DND-41 (cell line): Measurements from ENCODE around the gene CCDC40.

Source experiments
- ATAC-seq: fragments of 200-7000 bp; cut with Tn5 transposase; 3 replicates; pipeline ENCODE4 v1.9.1; 2021; ENCODE audit warnings: low read depth; ENCODE audit not compliant: insufficient read depth
- DNase-seq: peaks from one replicate; pipeline ENCODE4 v3.0.0-alpha.2; 2020
- H2AFZ ChIP-seq: 2 replicates; pipeline ENCODE4 v1.6.0; 2012; ENCODE audit warnings: low read depth, low read length
- H3K27ac ChIP-seq: 2 replicates; pipeline ENCODE4 v1.5.1; 2012; ENCODE audit warnings: low read length, inconsistent platforms
- H3K27me3 ChIP-seq: fragments of 200-600 bp; sonication (generic); 2 replicates; pipeline ENCODE4 v1.6.0; 2012; ENCODE audit warnings: low read length, mild to moderate bottlenecking, inconsistent platforms; ENCODE audit not compliant: insufficient read depth, poor library complexity
- H3K36me3 ChIP-seq: 2 replicates; pipeline ENCODE4 v1.5.1; 2012; ENCODE audit warnings: low read length, inconsistent platforms; ENCODE audit not compliant: insufficient read depth
- H3K4me1 ChIP-seq: 2 replicates; pipeline ENCODE4 v1.5.1; 2012; ENCODE audit warnings: mild to moderate bottlenecking, low read length; ENCODE audit not compliant: insufficient read depth
- H3K4me2 ChIP-seq: 2 replicates; pipeline ENCODE4 v1.6.0; 2012; ENCODE audit warnings: mild to moderate bottlenecking, moderate library complexity, low read length, inconsistent platforms; ENCODE audit not compliant: insufficient read depth
- H3K4me3 ChIP-seq, 2 experiments: fragments of 200-600 bp in 1 of 2; shearing (Covaris generic) in 1 of 2; 2 replicates each; pipeline ENCODE4 v1.5.1; 2012 to 2016; ENCODE audit warnings: inconsistent platforms in 2 of 2, low read length in 2 of 2, mild to moderate bottlenecking in 2 of 2, low read depth in 1 of 2, moderate library complexity in 1 of 2
- H3K79me2 ChIP-seq: 2 replicates; pipeline ENCODE4 v1.6.0; 2012; ENCODE audit warnings: low read length, inconsistent platforms; ENCODE audit not compliant: insufficient read depth
- H3K9ac ChIP-seq: 2 replicates; pipeline ENCODE4 v1.6.0; 2012; ENCODE audit warnings: low read depth, mild to moderate bottlenecking, inconsistent platforms, low read length, moderate library complexity
- H3K9me3 ChIP-seq: 2 replicates; pipeline ENCODE4 v1.5.1; 2012; ENCODE audit warnings: low read length, moderate library complexity, mild to moderate bottlenecking, inconsistent platforms; ENCODE audit not compliant: insufficient read depth, severe bottlenecking
- H4K20me1 ChIP-seq: 2 replicates; pipeline ENCODE4 v1.6.0; 2012; ENCODE audit warnings: low read length; ENCODE audit not compliant: insufficient read depth
- CTCF ChIP-seq: IDR thresholded peaks from 2 replicates; pipeline ENCODE4 v1.5.1; 2012; ENCODE audit warnings: borderline replicate concordance, low read length, moderate library complexity, mild to moderate bottlenecking; ENCODE audit not compliant: poor library complexity, severe bottlenecking; ENCODE audit errors: extremely low read depth
- EZH2 ChIP-seq: IDR thresholded peaks from 3 replicates; pipeline ENCODE4 v1.6.1; 2012; ENCODE audit warnings: borderline replicate concordance, low read depth, mild to moderate bottlenecking, moderate library complexity, low read length, inconsistent platforms; ENCODE audit not compliant: severe bottlenecking

CCDC40 gene

GRCh38 chr17:80109713-80110446 is 73.4 kb downstream of the CCDC40 start:
- no peak overlapping the region for H3K4me3 ChIP-seq
- H3K79me2 ChIP-seq = no peaks in the 10 kb centered on the region
- no peaks in the 10 kb centered on the region for H4K20me1 ChIP-seq
- H3K27me3 ChIP-seq = no peaks in the 10 kb centered on the region
- H3K4me2 ChIP-seq = no peak overlapping the region
- H3K9me3 ChIP-seq = no peaks in the 10 kb centered on the region
- no peaks in the 10 kb centered on the region for H3K36me3 ChIP-seq
- DNase-seq (no peak), ATAC-seq (no peak)
- no peak overlapping the region for H3K9ac ChIP-seq
- H3K4me1 ChIP-seq = peaks cover under 1% of the 10 kb centered on the region; the same call in 1 of the 2 replicates
- no peak overlapping the region for H3K27ac ChIP-seq
- H2AFZ ChIP-seq = no peak overlapping the region
- no peak for TF ChIP-seq EZH2
- no peak for TF ChIP-seq CTCF

GRCh38 chr17:80110447-80110812 is 74.0 kb downstream of the CCDC40 start:
- Histone ChIP-seq H3K27me3 (no peaks in the 10 kb centered on the region), H3K9me3 (no peaks in the 10 kb centered on the region), H3K27ac (no peak overlapping the region), H3K36me3 (no peaks in the 10 kb centered on the region), H2AFZ (no peak overlapping the region), H3K4me1 (peaks cover 6% of the 10 kb centered on the region), H3K9ac (no peak overlapping the region), H3K4me2 (no peak overlapping the region), H3K4me3 (no peak overlapping the region), H3K79me2 (no peaks in the 10 kb centered on the region), H4K20me1 (no peaks in the 10 kb centered on the region)
- no peak for DNase-seq
- no peak for ATAC-seq
- no peak for TF ChIP-seq CTCF
- TF ChIP-seq EZH2 = no peak

GRCh38 chr17:80110927-80111701 is 74.7 kb downstream of the CCDC40 start:
- ATAC-seq (no peak), DNase-seq (no peak)
- Histone ChIP-seq H3K9ac (no peak overlapping the region), H3K4me2 (no peak overlapping the region), H2AFZ (no peak overlapping the region), H3K27me3 (no peaks in the 10 kb centered on the region), H3K4me1 (peaks cover 7% of the 10 kb centered on the region), H3K27ac (no peak overlapping the region), H3K9me3 (no peaks in the 10 kb centered on the region), H3K4me3 (no peak overlapping the region), H4K20me1 (no peaks in the 10 kb centered on the region), H3K79me2 (no peaks in the 10 kb centered on the region), H3K36me3 (no peaks in the 10 kb centered on the region)
- TF ChIP-seq CTCF (no peak), EZH2 (no peak)
